HPDE6-E6E7 (cell line): ENCODE measurements around the gene CLDN4.
"Not testable (repeated sequence)": the region's sequence is repeated elsewhere in the genome, so short reads cannot be mapped to it uniquely, and the experiment has no call there.

Experiments
- DNase-seq: peaks from one replicate; pipeline ENCODE4 v3.0.0; 2011; ENCODE audit warnings: missing footprints; ENCODE audit errors: extremely low spot score

Gene CLDN4

DNA sequence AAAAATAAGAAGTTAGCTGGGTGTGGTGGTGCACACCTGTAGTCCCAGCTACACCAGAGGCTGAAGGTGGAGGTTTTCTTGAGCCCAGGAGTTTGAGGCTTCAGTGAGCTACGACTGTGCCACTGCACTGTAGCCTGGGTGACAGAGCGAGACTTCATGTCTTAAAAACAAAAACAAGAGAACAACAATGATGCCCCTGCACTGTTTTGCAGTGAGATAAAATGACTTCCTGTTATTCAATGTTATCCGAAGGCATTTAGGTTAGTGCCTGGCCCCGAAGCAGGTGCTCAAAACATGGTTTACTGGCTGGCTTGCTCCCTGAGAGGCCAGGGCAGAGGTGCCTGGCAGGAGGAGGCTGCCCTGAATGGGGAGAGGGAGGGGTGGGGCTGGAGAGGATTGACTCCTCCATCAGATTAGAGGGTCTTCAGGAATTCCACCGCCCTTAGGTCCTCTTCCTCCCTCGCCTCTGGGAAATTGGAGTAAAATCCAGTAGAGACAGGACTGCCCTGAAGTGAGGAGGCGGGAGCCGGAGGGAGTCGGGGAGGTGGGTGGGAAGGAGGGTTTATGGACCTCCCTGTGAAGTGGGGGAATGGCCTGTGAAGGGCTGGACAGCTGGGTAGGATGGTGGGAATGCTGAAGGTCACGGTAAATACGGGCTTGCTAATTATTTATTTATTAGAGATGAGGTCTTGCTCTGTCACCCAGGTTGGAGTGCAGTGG, 6.8 kb upstream of the CLDN4 start:
- no peak for DNase-seq

DNA sequence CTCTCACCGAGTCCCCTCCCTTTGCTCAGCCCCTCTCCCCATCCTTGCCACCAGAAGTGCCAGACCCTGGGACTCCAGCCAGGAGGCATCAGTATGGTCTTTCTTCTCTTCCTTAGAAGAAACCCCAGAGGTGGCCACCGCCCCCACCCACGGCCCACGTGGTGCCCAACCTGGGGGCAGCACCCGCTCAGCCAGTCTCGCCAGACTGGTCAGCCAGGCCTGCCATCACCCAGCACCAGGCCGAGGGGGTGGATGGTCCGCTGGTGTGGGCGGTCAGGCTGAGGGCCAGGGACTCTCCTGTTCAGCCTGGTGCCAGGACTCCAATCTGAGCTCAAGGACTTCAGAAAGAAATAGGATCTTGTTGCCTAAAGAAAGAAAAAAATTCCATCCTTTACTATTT, 5.8 kb upstream of the CLDN4 start:
- DNase-seq = no peak

DNA sequence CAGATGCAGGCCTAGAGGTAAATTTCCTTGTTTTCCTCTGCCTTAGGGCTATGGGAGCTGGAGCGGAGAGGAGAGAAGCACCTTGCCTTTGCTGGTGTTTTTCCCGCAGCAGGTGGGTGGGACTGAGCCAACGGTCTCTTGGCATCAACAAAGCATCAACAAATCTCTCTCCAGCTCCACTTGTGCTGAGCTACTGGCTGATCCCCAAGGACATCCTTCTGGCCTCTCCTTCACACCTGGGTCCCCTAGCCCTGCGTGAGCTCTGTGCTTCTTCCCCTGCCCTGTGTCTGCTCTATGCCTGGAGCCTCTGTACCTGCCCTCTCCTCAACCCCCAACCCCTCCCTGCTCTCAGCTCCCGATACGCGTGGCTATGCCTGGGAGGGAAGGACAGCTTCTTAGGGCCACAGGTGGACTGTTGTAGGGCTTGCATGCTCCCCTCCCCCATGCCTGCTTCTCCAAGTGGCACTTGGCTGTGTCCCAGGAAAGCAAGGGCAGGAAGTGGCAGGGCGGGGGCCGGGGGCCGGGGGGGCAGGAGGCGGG, 3.2 kb upstream of the CLDN4 start:
- no peak for DNase-seq

DNA sequence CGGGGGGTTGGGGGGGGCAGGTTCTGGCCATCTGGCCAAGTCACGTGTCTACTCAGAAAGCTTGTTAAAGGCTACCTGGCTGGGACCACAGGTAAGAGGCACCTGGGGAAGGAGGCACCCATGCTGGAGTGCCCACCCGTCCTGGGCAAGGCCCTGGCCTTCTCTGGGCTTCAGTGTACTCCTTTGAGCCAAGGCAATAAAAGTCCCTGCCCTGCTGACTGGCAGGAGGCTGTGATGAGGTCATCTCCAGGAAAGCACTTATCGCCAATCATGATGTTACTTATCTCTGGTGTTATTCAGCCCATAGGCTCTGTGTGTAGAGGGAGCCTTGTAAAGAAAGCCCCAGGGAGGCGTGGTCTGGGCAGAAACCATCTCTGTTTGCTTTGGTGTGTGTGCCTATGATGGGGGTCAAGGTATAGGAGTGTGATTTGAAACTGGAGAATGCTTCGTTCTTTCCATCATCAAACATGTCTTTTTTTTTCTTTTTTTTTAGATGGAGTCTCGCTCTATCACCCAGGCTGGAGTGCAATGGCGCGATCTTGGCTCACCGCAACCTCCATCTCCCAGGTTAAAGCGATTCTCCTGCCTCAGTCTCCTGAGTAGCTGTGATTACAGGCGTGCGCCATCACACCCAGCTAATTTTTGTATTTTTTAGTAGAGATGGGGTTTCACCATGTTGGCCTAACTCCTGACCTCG, 2.5 kb upstream of the CLDN4 start:
- DNase-seq = no peak

DNA sequence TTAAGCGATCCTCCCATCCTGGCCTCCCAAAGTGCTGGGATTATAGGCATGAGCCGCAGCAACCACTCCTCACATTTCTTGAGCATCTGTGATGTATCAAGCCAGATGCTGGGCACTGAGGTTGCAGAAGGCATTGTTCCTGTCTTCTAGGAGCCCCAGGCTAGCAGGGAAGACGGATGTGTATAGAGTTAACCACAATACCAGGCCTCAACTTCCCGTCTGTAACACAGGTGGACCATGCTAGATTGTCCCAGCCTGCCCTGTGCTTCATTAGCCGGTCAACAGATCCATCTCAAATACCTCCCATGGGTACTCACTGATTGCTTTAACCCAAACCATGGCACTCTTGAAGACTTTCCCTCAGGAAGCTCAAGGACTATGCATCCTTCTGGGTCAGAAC, 1.8 kb upstream of the CLDN4 start:
- no peak for DNase-seq

DNA sequence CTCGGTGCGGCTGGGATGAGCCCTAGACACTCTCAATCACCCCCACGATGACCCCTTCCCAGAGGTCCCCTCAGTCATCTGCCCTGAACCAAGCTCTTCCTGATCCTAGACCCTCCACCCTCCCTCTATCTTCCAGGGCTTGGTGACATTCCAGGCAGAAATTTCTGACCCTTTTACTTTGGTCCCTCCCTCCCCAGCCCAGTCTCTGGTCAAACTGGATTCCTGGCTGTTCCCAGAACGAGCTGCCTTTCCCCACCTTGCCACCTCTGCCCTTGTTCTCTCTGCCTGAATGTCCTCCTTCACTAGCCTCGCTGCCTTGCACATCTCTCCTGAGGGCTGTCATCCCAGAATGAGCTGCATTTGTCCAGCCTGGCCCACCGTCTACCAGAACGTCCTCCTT, 1.3 kb upstream of the CLDN4 start:
- DNase-seq = no peak

DNA sequence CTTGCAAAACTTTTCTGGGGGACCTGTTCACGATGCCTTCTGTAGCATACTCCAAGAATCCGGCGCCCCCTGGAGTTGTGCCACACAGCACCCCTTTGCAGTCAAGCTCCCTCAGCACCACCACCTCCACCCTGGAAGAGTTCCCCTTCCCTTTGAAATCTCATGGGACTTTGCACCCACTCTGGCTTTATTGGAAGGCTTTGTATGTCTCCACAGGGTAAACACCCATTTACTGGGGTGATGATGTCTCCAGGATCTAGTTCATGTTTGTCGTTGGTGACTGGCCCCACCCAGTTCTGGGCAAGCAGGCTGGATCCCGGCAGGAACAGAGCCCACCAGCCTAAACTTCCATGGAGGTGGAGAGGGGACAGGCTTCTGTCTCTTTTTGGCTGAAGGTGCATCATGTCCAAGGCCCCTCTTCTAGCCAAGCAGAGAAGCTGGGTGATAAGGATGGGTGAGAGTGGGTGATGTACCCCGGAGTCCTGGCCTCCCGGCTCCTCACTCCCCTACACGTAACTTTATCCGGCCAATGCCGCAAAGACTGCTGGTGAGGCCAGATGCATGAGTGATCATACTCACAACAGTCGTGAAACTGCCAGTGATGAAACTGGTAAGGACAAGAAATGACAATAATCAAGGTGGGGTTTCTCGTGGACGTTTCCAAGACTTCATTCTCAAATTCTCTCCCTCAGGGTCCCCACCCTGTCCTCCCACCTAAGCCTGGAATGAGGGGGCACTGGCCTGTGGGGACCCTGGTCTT, 695 bp upstream of the CLDN4 start:
- DNase-seq = no peak

DNA sequence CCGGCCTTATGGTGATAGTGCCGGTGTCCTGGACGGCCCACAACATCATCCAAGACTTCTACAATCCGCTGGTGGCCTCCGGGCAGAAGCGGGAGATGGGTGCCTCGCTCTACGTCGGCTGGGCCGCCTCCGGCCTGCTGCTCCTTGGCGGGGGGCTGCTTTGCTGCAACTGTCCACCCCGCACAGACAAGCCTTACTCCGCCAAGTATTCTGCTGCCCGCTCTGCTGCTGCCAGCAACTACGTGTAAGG, 713 bp downstream of the CLDN4 start:
- no peak for DNase-seq

DNA sequence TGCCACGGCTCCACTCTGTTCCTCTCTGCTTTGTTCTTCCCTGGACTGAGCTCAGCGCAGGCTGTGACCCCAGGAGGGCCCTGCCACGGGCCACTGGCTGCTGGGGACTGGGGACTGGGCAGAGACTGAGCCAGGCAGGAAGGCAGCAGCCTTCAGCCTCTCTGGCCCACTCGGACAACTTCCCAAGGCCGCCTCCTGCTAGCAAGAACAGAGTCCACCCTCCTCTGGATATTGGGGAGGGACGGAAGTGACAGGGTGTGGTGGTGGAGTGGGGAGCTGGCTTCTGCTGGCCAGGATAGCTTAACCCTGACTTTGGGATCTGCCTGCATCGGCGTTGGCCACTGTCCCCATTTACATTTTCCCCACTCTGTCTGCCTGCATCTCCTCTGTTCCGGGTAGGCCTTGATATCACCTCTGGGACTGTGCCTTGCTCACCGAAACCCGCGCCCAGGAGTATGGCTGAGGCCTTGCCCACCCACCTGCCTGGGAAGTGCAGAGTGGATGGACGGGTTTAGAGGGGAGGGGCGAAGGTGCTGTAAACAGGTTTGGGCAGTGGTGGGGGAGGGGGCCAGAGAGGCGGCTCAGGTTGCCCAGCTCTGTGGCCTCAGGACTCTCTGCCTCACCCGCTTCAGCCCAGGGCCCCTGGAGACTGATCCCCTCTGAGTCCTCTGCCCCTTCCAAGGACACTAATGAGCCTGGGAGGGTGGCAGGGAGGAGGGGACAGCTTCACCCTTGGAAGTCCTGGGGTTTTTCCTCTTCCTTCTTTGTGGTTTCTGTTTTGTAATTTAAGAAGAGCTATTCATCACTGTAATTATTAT, 1.2 kb downstream of the CLDN4 start:
- DNase-seq = no peak

DNA sequence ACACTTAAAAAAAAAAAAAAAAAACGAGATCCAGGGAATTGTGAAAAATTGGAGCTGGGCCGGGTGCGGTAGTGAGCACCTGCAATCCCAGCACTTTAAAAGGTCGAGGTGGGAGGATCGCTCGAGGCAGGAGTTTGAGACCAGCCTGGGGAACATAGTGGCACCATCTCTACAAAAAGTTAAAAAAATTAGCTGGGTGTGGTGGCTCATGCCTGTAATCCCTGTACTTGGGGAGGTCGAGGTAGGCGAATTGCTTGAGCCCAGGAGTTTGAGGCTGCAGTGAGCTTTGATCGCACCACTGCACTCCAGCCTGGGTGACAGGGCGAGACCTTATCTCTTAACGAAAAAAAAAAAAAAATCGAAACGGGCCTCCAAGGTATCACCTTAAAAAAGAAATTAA, 2.0 kb downstream of the CLDN4 start:
- no peak for DNase-seq

DNA sequence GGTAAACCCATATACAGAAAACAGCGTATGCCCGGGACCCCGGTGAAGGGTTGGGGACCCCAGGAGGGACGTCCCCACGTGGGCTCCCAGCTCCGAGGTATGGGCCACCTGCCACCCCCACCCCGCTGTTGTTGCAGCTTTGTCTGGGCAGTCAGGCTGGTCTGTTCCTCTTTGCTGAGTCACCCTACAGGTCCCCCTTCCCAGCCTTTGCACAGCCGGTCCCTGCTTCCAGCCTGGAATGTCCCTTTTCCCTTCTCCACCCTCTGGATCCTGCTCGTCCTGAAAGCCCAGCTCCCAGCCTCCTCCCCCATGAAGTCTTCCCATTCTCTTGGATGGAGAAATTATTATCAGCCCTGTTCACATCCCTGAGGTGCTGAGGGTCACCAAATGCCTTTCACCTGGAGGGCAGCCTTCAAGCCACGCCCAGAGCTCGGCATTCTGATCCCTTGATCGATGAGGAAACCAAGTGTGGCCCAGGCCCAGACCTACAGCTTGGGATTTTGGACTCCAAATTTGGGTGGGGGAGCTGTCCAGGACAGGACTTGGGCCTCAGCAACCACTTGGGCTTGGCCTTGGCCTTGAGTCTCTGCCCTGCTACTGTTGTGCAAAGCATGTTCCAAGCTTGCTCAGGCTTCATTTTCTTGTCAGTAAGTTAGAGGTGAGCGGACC, 2.6 kb downstream of the CLDN4 start:
- no peak for DNase-seq

DNA sequence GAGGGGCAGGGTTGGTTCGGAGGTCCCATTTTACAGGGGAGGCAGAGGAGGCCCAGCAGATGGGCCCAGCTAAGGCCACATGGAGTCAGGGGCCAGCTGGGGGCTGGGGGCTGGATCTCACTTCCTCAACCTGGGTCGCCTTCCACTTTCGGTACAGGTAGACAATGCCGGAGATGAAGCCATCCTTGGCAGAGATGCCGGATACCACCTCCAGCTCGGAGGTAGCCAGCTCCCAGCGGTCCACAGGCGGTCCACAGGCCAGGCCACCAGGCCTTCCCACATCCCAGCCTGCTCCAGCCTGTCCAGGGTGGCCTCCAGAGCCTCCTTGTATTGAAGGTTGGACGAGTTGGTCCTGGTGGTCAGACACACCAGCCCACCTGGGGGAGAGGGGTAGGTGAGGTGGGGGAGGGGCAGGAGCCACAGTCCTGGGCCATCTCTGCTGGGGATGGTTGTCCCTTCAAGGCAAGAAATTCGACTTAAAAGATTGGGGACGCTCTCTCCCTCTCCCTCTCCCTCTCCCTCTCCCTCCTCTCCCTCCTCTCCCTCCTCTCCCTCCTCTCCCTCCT, 3.9 kb downstream of the CLDN4 start:
- DNase-seq = no peak

DNA sequence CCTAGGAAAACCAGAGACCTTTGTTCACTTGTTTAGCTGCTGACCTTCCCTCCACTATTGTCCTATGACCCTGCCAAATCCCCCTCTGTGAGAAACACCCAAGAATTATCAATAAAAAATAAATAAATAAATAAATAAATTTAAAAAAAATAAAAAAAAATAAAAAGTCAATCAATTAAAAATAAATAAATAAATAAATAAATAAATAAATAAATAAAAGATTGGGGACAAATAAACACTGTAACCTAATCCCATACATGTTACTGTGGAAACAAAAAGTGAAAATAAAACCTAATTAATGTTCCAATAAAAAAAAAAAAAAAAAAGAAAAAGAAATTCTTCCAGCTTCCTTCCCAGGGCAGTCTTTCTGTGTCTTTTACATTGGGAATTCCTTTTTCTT, 6.4 kb downstream of the CLDN4 start:
- DNase-seq = not testable (repeated sequence)

DNA sequence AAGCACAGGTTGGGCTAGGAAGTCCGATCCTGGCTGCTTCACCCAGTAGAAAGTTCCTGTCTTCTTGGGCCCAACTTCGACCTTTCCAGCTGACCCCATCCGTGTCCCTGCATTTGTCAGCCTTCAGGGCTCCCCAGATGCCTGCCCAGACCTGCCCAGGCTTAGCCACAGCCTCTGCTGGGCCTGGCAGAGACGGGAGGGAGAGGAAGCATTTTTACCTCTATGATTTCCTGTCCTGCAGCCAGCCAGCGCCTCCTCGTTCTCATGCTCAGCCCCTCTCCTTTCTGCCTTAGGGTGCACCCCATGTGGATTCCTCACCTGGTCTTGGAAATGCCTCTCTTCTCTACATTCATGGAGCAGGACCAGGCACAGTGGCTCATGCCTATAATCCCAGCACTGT, 7.8 kb downstream of the CLDN4 start:
- no peak for DNase-seq

DNA sequence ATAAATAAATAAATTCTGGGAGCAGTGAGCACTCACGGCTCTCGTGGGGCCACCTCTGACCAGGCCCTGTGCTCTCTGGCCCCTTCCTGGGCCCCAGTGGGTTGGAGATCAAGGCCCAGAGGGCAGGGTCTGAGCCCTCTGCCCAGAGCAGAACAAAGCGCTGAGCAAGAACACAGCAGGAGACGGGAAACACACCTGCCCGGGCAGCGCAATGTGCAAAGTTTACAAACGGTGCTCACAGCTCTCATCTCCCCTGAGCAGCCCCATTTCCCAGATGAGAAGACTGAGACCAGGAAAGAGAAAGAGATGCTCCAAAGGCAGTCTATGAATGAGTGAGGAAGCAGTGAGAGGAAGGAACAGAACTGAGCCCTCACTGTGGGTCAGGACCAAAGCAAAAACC, 8.5 kb downstream of the CLDN4 start:
- no peak for DNase-seq

DNA sequence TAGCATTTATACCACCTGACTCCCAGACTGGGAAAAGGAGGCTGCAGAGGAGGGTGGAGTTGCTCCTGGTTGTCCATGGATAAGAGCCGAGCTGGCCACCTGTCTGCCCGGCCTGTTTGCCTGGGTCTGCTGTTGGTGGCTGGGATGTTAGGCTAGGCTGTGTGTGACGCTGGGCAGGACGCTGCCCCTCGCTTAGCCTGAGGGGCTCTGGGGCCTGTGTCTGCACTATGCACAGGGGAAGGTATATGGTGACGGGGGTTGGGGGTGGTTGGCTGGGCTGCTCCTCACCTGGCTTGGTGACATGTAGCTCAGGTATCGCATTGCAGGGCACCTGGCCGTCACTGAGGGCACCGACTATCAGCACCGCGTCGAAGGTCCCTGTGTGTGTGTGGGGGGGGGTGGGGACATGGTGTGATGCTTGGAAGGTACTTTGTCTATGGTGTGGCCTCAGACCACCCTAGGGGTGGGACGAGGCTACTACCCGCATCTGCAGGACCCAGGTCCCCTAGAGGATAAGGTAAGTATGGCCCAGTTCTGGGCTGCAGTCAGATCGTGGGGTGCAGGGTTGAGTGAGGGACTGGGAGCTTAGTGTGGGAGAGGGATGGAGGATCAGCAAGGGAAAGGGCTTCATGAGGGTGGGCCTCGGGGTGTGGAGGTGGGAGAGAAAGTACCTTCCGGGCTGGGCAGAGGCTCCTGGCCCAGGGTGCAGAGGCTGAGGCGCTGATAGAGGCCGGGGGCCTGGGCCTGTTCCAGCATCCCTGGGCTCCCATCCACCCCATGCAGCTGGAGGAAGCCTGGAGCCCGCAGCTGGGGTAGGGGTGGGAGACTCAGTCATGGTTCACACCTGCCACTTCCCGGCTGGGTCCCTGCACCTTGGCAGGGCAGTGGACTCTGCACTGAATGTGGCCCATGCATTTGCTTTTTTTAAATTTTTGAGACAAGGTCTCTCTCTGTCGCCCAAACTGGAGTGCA, 9.2 kb downstream of the CLDN4 start:
- DNase-seq = no peak

DNA sequence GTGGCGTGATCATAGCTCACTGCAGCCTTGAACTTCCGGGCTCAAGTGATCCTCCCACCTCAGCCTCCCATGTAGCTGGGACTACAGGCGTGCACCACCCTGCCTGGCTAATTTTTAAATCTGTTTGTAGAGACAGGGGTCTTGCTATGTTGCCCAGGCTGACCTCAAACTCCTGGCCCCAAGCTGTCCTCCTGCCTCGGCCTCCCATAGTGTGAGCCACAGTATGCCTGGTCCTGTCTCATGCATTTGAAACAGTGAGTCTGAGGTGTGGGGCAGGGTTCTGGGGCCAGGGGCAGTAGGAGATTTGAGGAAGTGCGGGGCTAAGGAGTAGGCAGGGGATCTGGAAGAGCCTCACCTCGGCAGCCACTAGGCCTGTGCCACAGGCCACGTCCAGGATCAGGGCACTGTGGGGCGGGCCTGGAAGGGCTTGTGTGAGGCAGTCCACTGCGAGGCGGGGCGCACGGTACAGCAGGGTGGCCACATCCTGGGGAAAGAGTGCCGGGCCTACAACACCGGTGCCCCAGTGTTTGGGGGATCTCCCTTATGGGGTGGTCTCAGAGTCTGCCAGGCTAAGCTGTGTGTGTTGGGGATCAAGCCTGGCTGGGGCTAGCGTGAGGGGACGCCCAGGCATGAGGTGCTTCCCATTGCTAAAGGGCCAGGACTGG, 10.1 kb downstream of the CLDN4 start:
- DNase-seq = no peak

DNA sequence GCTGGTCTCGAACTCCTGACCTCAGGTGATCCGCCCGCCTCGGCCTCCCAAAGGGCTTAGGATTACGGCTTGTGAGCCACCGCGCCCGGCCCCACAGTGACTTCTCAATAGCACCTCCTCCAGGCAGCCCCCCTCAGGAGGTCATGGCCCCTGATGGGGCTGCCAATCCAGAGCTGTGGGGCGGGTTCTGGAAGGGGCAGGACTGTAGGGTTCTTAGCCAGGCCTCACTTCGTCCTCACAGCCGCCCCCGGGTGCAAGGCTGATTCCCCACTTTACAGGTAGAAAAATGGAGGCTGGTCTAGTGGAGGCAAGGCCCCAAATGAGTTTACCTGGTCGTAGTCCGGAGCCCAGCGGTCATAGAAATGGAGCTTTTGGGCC, 10.9 kb downstream of the CLDN4 start:
- no peak for DNase-seq
